Measurements from ENCODE around the gene PLD4.
A peak's percentile ranks its signal among the peaks of the same experiment; 100 is the strongest.

The PLD4 gene

GRCh38 chr14:104955396-104955770 lies 30.7 kb downstream of the PLD4 start:
- no peak overlapping the region for H3K4me3 ChIP-seq
- no peak for TF ChIP-seq Cebpa-rat (IDR thresholded peaks at IDR 0.05)
- H3K27me3 ChIP-seq: no peaks in the 10 kb centered on the region
- no peaks in the 10 kb centered on the region; a peak in 1 of 22 replicates for H3K36me3 ChIP-seq
- no peak overlapping the region for H3K9ac ChIP-seq
- H3K27ac ChIP-seq: no peak overlapping the region
- peaks cover 0 to 6% (median 0%) of the 10 kb centered on the region in 11 experiments; a peak in 1 of 22 replicates for H4K20me1 ChIP-seq
- peaks cover 0 to 18% (median 0%) of the 10 kb centered on the region in 10 experiments; a peak in 7 of 20 replicates for H3K4me1 ChIP-seq
- no peak overlapping the region for H3K4me2 ChIP-seq
- H3K9me3 ChIP-seq (replicated peaks in 1 of 11): no peaks in the 10 kb centered on the region

DNA sequence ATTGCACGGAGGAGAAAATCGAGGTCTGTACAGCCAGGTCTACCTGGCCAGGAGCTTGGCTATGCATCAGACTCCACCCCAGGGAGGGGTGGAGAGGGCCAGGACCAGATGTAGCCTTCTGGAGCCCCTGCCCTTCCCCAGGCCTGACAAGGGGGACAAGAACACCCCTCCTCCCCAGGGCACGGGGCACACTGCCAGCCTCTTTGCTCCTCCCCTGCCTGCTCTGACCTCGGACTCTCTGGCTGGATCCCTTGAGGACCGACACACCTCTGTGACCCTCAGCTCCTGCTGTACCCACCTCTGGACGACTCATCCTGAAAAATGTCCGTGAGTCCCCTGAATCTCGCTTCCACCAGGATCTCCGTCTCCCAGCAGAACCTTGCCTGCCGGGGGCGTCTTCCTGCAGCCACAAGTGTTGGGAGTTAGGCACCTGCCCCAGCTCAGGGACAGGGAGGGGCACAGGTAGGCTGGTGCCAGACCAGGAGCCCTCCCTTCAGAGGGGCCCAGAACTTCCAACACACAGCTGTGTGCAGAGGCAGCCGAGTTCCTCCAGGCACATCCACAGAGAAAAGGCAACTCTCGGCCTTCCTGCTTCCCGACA lies 31.7 kb downstream of the PLD4 start:
- TF ChIP-seq Cebpa-rat (IDR thresholded peaks at IDR 0.05): no peak
- Histone ChIP-seq H3K4me3 (no peak overlapping the region), H3K9me3 (replicated peaks in 1 of 11) (no peaks in the 10 kb centered on the region), H4K20me1 (peaks cover 0 to 6% (median 0%) of the 10 kb centered on the region in 11 experiments; a peak in 1 of 22 replicates), H3K27ac (no peak overlapping the region), H3K4me1 (peaks cover 0 to 18% (median 0%) of the 10 kb centered on the region in 10 experiments; a peak in 7 of 20 replicates), H3K4me2 (no peak overlapping the region), H3K36me3 (no peaks in the 10 kb centered on the region; a peak in 1 of 22 replicates), H3K27me3 (no peaks in the 10 kb centered on the region), H3K9ac (peak overlapping the region in 1 of 11 experiments; percentile 18; a peak in 1 of 22 replicates)

- no peaks in the 10 kb centered on the region for H3K9me3 ChIP-seq (replicated peaks in 1 of 11)
- no peaks in the 10 kb centered on the region for H3K27me3 ChIP-seq
- TF ChIP-seq Cebpa-rat (IDR thresholded peaks at IDR 0.05): no peak
These were observed 32.8 kb downstream of the PLD4 start for GRCh38 chr14:104957146-104958113.

DNA sequence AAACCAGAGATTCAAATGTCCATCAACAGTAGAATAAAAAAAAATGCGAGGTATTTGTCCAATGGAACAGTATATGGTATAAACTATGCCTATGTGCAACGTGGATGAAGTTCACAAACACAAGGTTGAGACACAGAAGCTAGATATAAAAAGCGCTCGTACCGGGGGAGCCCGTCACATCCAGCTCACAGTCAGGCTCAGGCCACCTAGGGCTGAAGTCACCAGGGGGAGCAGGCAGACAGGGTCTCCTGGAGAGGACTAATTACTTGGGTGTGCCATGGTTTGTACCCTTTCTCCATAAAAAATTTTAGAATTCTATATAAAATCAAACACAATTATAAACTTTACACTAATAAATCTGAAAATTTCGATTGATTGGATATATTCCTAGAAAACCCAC lies 39.9 kb downstream of the PLD4 start:
- H3K27me3 ChIP-seq: peaks cover 0 to 26% (median 0%) of the 10 kb centered on the region in 11 experiments; a peak in 5 of 22 replicates
- no peak overlapping the region for H3K9ac ChIP-seq
- H3K4me3 ChIP-seq: no peak overlapping the region
- H3K4me2 ChIP-seq: no peak overlapping the region
- no peak overlapping the region for H3K27ac ChIP-seq
- peaks cover 22 to 38% (median 28%) of the 10 kb centered on the region in 10 experiments for H3K4me1 ChIP-seq
- no peaks in the 10 kb centered on the region for H3K9me3 ChIP-seq (replicated peaks in 1 of 11)
- no peaks in the 10 kb centered on the region for H3K36me3 ChIP-seq
- peaks cover 0 to 16% (median 0%) of the 10 kb centered on the region in 11 experiments; a peak in 3 of 22 replicates for H4K20me1 ChIP-seq
- no peak for TF ChIP-seq Cebpa-rat (IDR thresholded peaks at IDR 0.05)

More at GRCh38 chr14:104957146-104958113, 32.8 kb downstream of the PLD4 start:
- Histone ChIP-seq H4K20me1 (peaks cover 0 to 6% (median 0%) of the 10 kb centered on the region in 11 experiments; a peak in 1 of 22 replicates), H3K4me1 (peaks cover 0 to 18% (median 0%) of the 10 kb centered on the region in 10 experiments; a peak in 7 of 20 replicates), H3K4me2 (no peak overlapping the region), H3K27ac (no peak overlapping the region), H3K36me3 (no peaks in the 10 kb centered on the region; a peak in 1 of 22 replicates), H3K9ac (no peak overlapping the region), H3K4me3 (no peak overlapping the region)

- Histone ChIP-seq H3K9me3 (replicated peaks in 1 of 11) (no peaks in the 10 kb centered on the region), H3K27ac (no peak overlapping the region), H3K4me2 (no peak overlapping the region), H3K9ac (no peak overlapping the region), H3K27me3 (peaks cover 0 to 26% (median 0%) of the 10 kb centered on the region in 11 experiments; a peak in 5 of 22 replicates), H3K36me3 (no peaks in the 10 kb centered on the region), H3K4me3 (no peak overlapping the region), H4K20me1 (peaks cover 0 to 19% (median 0%) of the 10 kb centered on the region in 11 experiments; a peak in 3 of 22 replicates), H3K4me1 (peaks cover 29 to 39% (median 35%) of the 10 kb centered on the region in 10 experiments)
- TF ChIP-seq Cebpa-rat (IDR thresholded peaks at IDR 0.05): no peak
These were observed 41.0 kb downstream of the PLD4 start for GRCh38 chr14:104965561-104966231.

- peaks cover 0 to 25% (median 0%) of the 10 kb centered on the region in 11 experiments; a peak in 3 of 22 replicates for H4K20me1 ChIP-seq
- no peak for TF ChIP-seq Cebpa-rat (IDR thresholded peaks at IDR 0.05)
- H3K27ac ChIP-seq: no peak overlapping the region
- no peak overlapping the region for H3K4me3 ChIP-seq
- H3K9me3 ChIP-seq (replicated peaks in 1 of 11): no peaks in the 10 kb centered on the region
- H3K4me1 ChIP-seq: peaks cover 29 to 45% (median 37%) of the 10 kb centered on the region in 10 experiments
- H3K4me2 ChIP-seq: peak overlapping the region in 9 of 11 experiments; percentile 74 to 95 (median 88); a peak in 10 of 22 replicates
- no peaks in the 10 kb centered on the region for H3K36me3 ChIP-seq
- peaks cover 0 to 26% (median 0%) of the 10 kb centered on the region in 11 experiments; a peak in 5 of 22 replicates for H3K27me3 ChIP-seq
- H3K9ac ChIP-seq: no peak overlapping the region
These were observed 41.7 kb downstream of the PLD4 start for GRCh38 chr14:104966261-104966865.

DNA sequence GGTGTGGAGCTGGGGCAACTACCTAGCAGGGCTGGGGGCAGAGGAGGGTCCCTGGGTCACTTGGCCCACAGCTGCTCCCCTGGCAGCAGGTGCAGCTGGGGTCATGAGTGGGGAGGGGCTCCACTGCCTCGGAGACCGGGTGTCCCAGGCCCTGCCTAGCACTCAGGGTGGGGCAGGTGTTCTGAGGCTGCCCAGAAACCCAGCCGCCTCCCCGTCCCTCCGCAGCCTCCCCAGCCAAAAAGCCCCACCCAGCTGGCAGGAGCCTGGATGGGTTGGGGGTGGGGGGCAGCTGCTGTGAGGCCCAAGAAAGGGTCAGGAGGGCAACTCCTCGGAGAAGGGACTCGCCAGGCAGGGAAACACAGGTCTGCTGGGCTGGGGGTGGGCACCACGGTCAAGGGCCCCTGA lies 42.3 kb downstream of the PLD4 start:
- no peaks in the 10 kb centered on the region for H3K36me3 ChIP-seq
- peak overlapping the region in 1 of 10 experiments; percentile 48; a peak in 3 of 20 replicates for H3K4me3 ChIP-seq
- H3K9me3 ChIP-seq (replicated peaks in 1 of 11): no peaks in the 10 kb centered on the region
- no peak for TF ChIP-seq Cebpa-rat (IDR thresholded peaks at IDR 0.05)
- H3K9ac ChIP-seq: peak overlapping the region in 8 of 11 experiments; percentile 26 to 63 (median 39); a peak in 6 of 22 replicates
- H4K20me1 ChIP-seq: peaks cover 0 to 25% (median 0%) of the 10 kb centered on the region in 11 experiments; a peak in 3 of 22 replicates
- H3K4me1 ChIP-seq: peaks cover 29 to 50% (median 42%) of the 10 kb centered on the region in 10 experiments
- H3K27ac ChIP-seq: no peak overlapping the region
- H3K4me2 ChIP-seq: peak overlapping the region; percentile 74 to 95 (median 88)
- H3K27me3 ChIP-seq: peaks cover 0 to 26% (median 0%) of the 10 kb centered on the region in 11 experiments; a peak in 5 of 22 replicates

Data from BLaER1 treated with 17β-estradiol and CSF1 and Interleukin-3, amounts not matched to agents 10 nM and 100 nM (cell line).